HG03175 (cell line): Measurements from ENCODE around the gene KRTAP2-4.
"Not testable (repeated sequence)": the region's sequence is repeated elsewhere in the genome, so short reads cannot be mapped to it uniquely, and the experiment has no call there.

ENCODE experiments used
- ATAC-seq: cut with Tn5 transposase; IDR thresholded peaks from one replicate; pipeline ENCODE4 v1.9.1; 2021; ENCODE audit warnings: mild to moderate bottlenecking, moderate library complexity; ENCODE audit not compliant: unreplicated experiment

Gene KRTAP2-4, protein sequence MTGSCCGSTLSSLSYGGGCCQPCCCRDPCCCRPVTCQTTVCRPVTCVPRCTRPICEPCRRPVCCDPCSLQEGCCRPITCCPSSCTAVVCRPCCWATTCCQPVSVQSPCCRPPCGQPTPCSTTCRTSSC

GRCh38 chr17:41065829-41066624, at the start of gene KRTAP2-4:
KRTAP2-4 (minus strand) TSS chr17:41065879; CDS start chr17:41065845, 34 bp downstream.
- ATAC-seq, result no peak

GRCh38 chr17:41111151-41111885, 45.6 kb upstream of the KRTAP2-4 start:
- ATAC-seq, result no peak

GRCh38 chr17:41108728-41109386, 43.2 kb upstream of the KRTAP2-4 start:
- ATAC-seq, result not testable (repeated sequence)

DNA sequence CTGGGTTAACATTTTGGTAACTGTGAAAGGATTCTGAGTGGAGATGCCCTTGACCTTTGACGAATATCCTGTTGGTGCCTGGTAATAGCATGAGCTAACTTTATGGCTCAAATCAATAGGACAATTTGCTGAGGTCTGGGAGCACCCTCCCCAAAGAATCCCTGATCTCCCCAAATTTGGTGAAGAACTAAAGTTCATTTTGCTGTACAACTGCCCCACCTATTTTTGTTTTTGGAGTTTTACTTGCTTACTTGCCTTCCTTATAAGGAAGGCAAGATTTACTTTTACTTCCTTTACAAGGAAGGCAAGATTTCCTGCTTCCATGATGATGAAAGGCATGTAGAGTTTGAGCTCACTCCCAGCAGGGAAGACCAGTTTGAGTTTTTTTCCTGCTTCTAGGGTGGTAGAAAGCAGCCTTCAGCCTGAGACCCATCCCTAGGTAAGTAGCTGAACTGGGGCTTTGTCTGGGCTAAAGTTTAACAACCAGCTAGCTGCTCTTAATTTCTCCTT, 42.3 kb upstream of the KRTAP2-4 start:
- ATAC-seq, result no peak

DNA sequence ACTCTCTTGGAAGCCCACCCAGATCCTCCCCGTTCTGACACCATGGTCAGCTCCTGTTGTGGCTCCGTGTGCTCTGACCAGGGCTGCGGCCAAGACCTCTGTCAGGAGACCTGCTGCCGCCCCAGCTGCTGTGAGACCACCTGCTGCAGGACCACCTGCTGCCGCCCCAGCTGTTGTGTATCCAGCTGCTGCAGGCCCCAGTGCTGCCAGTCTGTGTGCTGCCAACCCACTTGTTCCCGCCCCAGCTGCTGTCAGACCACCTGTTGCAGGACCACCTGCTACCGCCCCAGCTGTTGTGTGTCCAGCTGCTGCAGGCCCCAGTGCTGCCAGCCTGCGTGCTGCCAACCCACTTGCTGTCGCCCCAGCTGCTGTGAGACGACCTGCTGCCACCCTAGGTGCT, 39.7 kb upstream of the KRTAP2-4 start, which contains the start of gene KRTAP4-9:
Gene KRTAP4-9, plus strand, starts transcription at position 43 of the 400 bp plus-strand sequence. Its CDS starts 0 bp downstream, at position 43.
- ATAC-seq, result not testable (repeated sequence)

- not testable (repeated sequence) for ATAC-seq
These were observed 38.8 kb upstream of the KRTAP2-4 start for GRCh38 chr17:41104386-41105038.

DNA sequence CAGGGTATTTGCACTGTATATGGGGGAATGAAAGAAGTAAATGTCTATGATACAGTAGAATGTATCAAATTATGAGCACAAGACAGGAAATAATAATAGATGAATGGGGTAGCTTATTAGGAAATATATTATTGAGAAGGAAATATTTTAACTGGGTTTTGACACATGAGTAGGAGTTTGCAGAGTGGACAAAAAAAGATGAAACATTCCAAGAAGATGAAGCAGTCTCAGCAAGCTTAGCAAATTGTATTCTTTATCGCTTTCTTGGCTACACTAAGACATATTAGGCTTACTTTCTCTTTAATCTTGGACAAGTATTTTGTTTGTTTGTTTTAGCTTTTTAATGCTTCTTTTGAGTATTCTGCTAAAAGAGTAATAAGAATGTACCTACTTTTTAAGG, 38.2 kb upstream of the KRTAP2-4 start:
- ATAC-seq, result no peak

- no peak for ATAC-seq
These were observed 36.0 kb upstream of the KRTAP2-4 start, which contains the start of gene KRTAP4-16 for GRCh38 chr17:41101586-41102259. KRTAP4-16 (minus strand) TSS chr17:41102209; CDS start chr17:41102209, 0 bp downstream.

DNA sequence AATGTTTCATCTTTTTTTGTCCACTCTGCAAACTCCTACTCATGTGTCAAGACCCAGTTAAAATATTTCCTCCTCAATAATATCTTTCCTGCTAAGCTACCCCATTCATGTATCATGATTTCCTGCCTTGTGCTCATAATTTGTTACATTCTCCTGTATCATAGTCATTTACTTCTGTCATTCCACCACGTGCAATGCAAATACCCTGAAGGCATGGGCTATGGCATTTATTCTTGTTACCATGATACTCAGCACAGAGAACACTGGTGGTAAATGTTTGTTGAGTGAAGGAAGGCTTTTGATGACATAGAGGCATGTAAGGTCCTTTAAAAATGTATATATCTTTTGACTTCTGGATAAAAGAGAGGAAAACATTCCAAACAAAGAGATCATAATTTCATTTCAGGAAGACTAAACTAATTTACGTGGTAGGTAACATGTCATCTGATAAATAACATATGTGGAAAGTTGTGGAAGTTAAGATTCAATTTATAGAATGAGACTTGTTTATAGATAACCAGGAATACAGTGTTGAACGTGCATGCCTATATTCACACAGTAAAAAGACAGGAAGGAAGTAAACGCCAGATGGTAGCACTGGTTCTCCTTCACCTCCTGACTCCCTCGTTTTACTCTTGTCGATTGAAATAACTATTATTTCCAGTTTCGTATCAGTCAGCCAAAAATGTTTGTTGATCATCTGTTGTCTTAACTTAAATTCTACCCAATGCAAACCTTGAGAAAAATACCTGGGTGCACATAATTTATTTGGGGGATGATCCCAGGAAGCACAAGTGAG, 34.2 kb upstream of the KRTAP2-4 start:
- ATAC-seq, result not testable (repeated sequence)

DNA sequence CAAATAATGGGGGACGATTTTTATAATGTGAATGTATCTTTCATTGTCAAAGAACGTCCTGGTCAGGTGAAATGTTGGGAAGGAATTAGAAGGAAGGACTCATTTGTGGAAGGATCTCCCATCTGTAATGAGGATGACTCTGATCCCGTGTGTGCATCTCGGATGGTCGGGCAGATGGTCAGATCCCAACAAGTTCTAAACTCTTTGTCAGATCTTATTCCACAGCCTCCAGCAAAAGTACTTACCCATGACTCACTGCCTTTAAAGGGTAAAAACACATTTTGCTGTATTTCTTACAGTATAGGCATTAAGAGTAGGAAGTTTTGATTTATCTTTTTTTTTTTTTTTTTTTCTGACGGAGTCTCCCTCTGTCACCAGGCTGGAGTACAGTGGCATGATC, 32.8 kb upstream of the KRTAP2-4 start:
- ATAC-seq, result no peak

DNA sequence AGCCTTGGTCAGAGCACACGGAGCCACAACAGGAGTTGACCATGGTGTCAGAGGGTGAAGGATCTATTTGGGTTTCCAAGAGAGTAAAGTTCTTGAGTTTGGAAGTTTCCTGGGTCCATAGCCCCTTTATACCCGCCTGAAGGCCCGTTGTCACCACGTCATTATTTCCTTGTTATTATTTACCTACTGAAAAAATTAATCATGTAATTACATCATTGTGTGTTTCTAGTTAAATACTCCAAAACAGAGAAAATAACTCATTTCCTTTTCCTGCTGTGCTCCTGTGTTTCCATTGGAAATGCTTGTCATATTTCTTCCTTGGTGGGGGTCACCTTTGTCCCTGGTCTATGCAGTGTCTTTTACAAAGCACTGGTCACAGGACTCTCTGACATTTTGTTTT, 32.4 kb upstream of the KRTAP2-4 start, which contains the start of gene KRTAP4-8:
Gene KRTAP4-8, minus strand, starts transcription at position 101 of the 400 bp plus-strand sequence. Its CDS starts 58 bp downstream, at position 43.
- no peak for ATAC-seq

DNA sequence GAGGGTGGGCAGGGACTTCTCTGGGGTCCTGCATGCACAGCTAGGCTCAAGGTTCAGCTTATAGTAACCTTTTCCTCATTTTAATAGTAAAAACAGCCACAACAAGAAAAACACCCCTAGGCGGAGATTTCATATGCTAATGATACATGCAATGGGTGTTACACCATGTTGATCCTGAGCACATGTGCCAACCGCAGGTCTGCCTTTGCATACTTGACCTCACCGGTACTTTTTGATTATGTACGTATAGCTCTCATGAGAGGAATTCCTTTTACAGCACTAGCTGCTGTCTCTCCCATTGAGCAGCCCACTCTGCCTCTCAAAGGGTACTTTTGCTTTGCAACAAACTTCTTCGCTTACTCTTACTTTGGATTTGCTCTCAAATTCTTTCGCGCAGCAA, 30.4 kb upstream of the KRTAP2-4 start:
- no peak for ATAC-seq

- ATAC-seq, result not testable (repeated sequence)
These were observed 23.2 kb upstream of the KRTAP2-4 start for GRCh38 chr17:41088760-41089352.

DNA sequence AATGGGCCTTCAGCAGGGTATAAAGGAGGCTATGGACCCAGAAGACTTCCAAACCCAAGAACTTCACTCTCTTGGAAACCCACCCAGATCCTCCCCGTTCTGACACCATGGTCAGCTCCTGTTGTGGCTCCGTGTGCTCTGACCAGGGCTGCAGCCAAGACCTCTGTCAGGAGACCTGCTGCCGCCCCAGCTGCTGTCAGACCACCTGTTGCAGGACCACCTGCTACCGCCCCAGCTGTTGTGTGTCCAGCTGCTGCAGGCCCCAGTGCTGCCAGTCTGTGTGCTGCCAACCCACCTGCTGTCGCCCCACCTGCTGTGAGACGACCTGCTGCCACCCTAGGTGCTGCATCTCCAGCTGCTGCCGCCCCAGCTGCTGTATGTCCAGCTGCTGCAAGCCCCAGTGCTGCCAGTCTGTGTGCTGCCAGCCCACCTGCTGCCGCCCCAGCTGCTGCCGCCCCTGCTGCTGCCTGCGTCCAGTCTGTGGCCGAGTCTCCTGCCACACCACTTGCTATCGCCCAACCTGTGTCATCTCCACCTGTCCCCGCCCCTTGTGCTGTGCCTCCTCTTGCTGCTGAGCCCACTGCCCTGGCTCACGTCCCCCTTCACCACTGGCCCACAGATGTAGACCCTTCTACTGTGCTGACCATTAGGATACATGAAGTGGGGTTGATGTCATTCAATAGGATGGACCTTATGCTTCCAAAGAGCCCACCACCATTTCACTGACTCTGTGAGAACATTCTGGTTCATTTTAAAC, 18.6 kb upstream of the KRTAP2-4 start, which contains the start of gene KRTAP4-7:
Gene KRTAP4-7, plus strand, starts transcription at position 51 of the 757 bp plus-strand sequence. Its CDS starts 57 bp downstream, at position 108.
- ATAC-seq, result not testable (repeated sequence)

- not testable (repeated sequence) for ATAC-seq
These were observed 17.7 kb upstream of the KRTAP2-4 start for GRCh38 chr17:41083427-41083826.

DNA sequence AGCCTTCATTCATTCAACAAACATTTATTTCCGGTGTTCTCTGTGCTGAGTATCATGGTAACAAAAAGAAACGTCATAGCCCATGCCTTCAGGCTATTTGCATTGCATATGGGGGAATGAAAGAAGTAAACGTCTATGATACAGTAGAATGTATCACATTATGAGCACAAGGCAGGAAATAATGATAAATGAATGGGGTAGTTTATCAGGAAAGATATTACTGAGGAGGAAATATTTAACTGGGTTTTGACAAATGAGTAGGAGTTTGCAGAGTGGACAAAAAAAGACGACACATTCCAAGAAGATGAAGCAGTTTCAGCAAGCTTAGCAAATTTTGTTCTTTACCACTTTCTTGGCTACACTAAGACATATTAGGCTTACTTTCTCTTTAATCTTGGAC, 16.9 kb upstream of the KRTAP2-4 start:
- no peak for ATAC-seq

DNA sequence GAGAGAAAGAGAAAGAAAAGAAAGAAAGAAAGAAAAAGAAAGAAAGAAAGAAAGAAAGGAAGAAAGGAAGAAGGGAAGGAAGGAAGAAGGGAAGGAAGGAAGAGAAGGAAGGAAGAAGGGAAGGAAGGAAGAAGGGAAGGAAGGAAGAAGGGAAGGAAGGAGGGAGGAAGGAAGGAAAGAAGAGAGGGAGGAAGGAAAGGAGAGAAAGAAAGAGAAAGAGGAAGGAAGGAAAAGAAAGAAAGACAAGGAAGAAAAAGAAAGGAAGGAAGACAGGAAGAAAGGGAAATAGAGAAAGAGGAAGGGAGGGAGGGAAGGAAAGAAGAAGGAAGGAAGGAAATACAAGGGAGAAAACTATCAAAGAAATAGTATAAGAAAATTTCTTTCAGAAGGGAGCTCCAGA, 11.1 kb upstream of the KRTAP2-4 start:
- no peak for ATAC-seq
